ENCODE results near the gene BPIFA2.

GRCh38 chr20:33192912-33193501, 25.0 kb downstream of the BPIFA2 start:
- TF ChIP-seq CTCF (IDR thresholded peaks at IDR 0.05) (no peak), POLR2AphosphoS5 (IDR thresholded peaks at IDR 0.05) (no peak), POLR2A (IDR thresholded peaks at IDR 0.05; ENCODE audit: low read depth) (no peak)
